Glutamatergic neuron (in vitro differentiated cells): ENCODE measurements around the gene RETREG1. TPM values are rescaled to one million over a fixed set of nuclear protein-coding genes. Genes with fewer than 3 reads are reported as not detected.

ENCODE experiments used
- DNase-seq: peaks from one replicate; pipeline ENCODE4 v3.0.0; 2022
- H3K27ac Mint-ChIP-seq: one replicate; pipeline ENCODE4 v1.8.0; 2020; ENCODE audit warnings: mild to moderate bottlenecking, mixed read lengths, inconsistent platforms; ENCODE audit not compliant: unreplicated experiment
- H3K27me3 Mint-ChIP-seq: one replicate; pipeline ENCODE4 v1.8.0; 2020; ENCODE audit warnings: mild to moderate bottlenecking, moderate library complexity, mixed read lengths, inconsistent platforms; ENCODE audit not compliant: unreplicated experiment
- H3K36me3 Mint-ChIP-seq: one replicate; pipeline ENCODE4 v1.8.0; 2020; ENCODE audit warnings: mild to moderate bottlenecking, mixed read lengths, inconsistent platforms; ENCODE audit not compliant: unreplicated experiment
- H3K4me1 Mint-ChIP-seq: one replicate; pipeline ENCODE4 v1.8.0; 2020; ENCODE audit warnings: mild to moderate bottlenecking, low read depth, mixed read lengths, inconsistent platforms; ENCODE audit not compliant: unreplicated experiment
- H3K4me3 Mint-ChIP-seq: one replicate; pipeline ENCODE4 v1.8.0; 2020; ENCODE audit warnings: mild to moderate bottlenecking, mixed read lengths, inconsistent platforms; ENCODE audit not compliant: unreplicated experiment
- H3K9me3 Mint-ChIP-seq: one replicate; pipeline ENCODE4 v1.8.0; 2020; ENCODE audit warnings: mild to moderate bottlenecking, moderate library complexity, mixed read lengths, inconsistent platforms; ENCODE audit not compliant: unreplicated experiment
- CTCF ChIP-seq: fragments of 200-600 bp; sonication (generic); IDR thresholded peaks from one replicate; pipeline ENCODE4 v1.5.0; 2021; ENCODE audit not compliant: partially characterized antibody, unreplicated experiment
- total RNA-seq: library from RNA; stranded (reverse); fragmentation: NEBNext Ultra II Directional; extraction: Animal tissue kit (Norgen Biotek cat#: 25700); gene quantifications from one replicate; pipeline ENCODE4 v1.2.1, GENCODE V29; 2021; ENCODE audit not compliant: unreplicated experiment

Gene RETREG1
- total RNA-seq, 1 donor from 2014 or later, result 6.3 TPM

GRCh38 chr5:16549491-16550206, 67.1 kb downstream of the RETREG1 start:
- no peak overlapping the region for H3K4me3 Mint-ChIP-seq
- DNase-seq, result no peak
- H3K36me3 Mint-ChIP-seq, result no peaks in the 10 kb centered on the region
- H3K27me3 Mint-ChIP-seq, result peaks cover 4% of the 10 kb centered on the region
- no peak overlapping the region for H3K27ac Mint-ChIP-seq
- peaks cover 3% of the 10 kb centered on the region for H3K9me3 Mint-ChIP-seq
- peaks cover 8% of the 10 kb centered on the region for H3K4me1 Mint-ChIP-seq
- TF ChIP-seq CTCF, result no peak

- Mint-ChIP-seq H3K36me3 (no peaks in the 10 kb centered on the region), H3K27ac (no peak overlapping the region), H3K9me3 (peaks cover 3% of the 10 kb centered on the region), H3K27me3 (peaks cover 4% of the 10 kb centered on the region), H3K4me1 (peaks cover 8% of the 10 kb centered on the region), H3K4me3 (no peak overlapping the region)
- no peak for TF ChIP-seq CTCF
- no peak for DNase-seq
Observed at GRCh38 chr5:16548812-16549211, 68.0 kb downstream of the RETREG1 start.

GRCh38 chr5:16548115-16548514, 68.7 kb downstream of the RETREG1 start:
- Mint-ChIP-seq H3K27ac (no peak overlapping the region), H3K4me1 (peaks cover 8% of the 10 kb centered on the region), H3K36me3 (no peaks in the 10 kb centered on the region), H3K4me3 (no peak overlapping the region), H3K27me3 (peaks cover 4% of the 10 kb centered on the region), H3K9me3 (peaks cover 3% of the 10 kb centered on the region)
- DNase-seq, result no peak
- no peak for TF ChIP-seq CTCF

- H3K27me3 Mint-ChIP-seq, result peaks cover 3% of the 10 kb centered on the region
- no peak for DNase-seq
- H3K4me1 Mint-ChIP-seq, result peaks cover 2% of the 10 kb centered on the region
- no peaks in the 10 kb centered on the region for H3K36me3 Mint-ChIP-seq
- H3K27ac Mint-ChIP-seq, result no peak overlapping the region
- H3K9me3 Mint-ChIP-seq, result peaks cover 3% of the 10 kb centered on the region
- no peak overlapping the region for H3K4me3 Mint-ChIP-seq
- TF ChIP-seq CTCF, result no peak
Observed at GRCh38 chr5:16547200-16547842, 69.5 kb downstream of the RETREG1 start.

- DNase-seq, result no peak
- Mint-ChIP-seq H3K4me1 (peaks cover 2% of the 10 kb centered on the region), H3K9me3 (peaks cover 3% of the 10 kb centered on the region), H3K27me3 (peaks cover 3% of the 10 kb centered on the region), H3K4me3 (no peak overlapping the region), H3K27ac (no peak overlapping the region), H3K36me3 (no peaks in the 10 kb centered on the region)
- TF ChIP-seq CTCF, result no peak
Observed at GRCh38 chr5:16546732-16547131, 70.1 kb downstream of the RETREG1 start.
